GM23248 (cell line): Measurements from ENCODE around the gene BSCL2.

Experiments used
- EZH2 ChIP-seq: fragments of 200-600 bp; sonication (generic); IDR thresholded peaks from 2 replicates; pipeline ENCODE4 v1.6.1; 2018; ENCODE audit warnings: antibody characterized with exemption, mild to moderate bottlenecking; ENCODE audit not compliant: insufficient read depth, poor library complexity, severe bottlenecking
- EZH2phosphoT487 ChIP-seq: fragments of 200-600 bp; sonication (generic); IDR thresholded peaks from 2 replicates; pipeline ENCODE4 v1.6.1; 2018; ENCODE audit warnings: antibody characterized with exemption, moderate library complexity, mild to moderate bottlenecking, low read depth; ENCODE audit not compliant: insufficient read depth

GRCh38 chr11:62682518-62682917 lies 24.7 kb downstream of the BSCL2 start:
- TF ChIP-seq EZH2phosphoT487 (no peak), EZH2 (no peak)
